ENCODE measurements around the gene TRPM1.

DNA sequence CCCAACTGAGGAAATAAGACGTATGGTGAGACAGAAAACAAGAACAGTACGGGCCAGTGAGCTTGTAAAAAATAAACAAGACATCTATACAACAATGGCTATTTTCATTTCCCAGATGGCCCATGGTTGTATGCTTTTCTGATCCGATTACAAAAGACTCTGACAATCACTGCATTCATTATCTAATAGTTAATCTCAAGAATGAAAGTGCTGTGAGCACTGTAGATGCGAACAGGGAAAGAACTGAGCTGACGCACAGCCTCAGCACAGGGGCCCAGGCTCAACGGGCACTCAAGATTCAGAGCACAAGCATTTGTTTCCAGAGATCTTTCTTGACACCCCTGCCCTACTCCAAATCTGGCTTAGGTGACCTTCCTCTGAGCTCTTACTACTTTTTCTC is 117.0 kb downstream of the TRPM1 start:
- TF ChIP-seq, protein P1, sequence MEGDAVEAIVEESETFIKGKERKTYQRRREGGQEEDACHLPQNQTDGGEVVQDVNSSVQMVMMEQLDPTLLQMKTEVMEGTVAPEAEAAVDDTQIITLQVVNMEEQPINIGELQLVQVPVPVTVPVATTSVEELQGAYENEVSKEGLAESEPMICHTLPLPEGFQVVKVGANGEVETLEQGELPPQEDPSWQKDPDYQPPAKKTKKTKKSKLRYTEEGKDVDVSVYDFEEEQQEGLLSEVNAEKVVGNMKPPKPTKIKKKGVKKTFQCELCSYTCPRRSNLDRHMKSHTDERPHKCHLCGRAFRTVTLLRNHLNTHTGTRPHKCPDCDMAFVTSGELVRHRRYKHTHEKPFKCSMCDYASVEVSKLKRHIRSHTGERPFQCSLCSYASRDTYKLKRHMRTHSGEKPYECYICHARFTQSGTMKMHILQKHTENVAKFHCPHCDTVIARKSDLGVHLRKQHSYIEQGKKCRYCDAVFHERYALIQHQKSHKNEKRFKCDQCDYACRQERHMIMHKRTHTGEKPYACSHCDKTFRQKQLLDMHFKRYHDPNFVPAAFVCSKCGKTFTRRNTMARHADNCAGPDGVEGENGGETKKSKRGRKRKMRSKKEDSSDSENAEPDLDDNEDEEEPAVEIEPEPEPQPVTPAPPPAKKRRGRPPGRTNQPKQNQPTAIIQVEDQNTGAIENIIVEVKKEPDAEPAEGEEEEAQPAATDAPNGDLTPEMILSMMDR (IDR thresholded peaks at IDR 0.05), result no peak
- TF ChIP-seq POLR2AphosphoS5 (IDR thresholded peaks at IDR 0.05) (no peak), POLR2A (IDR thresholded peaks at IDR 0.05) (no peak)
